GM21825 (cell line): ENCODE results near the gene NOVA2.
A peak's percentile ranks its signal among the peaks of the same experiment; 100 is the strongest.
"Not testable (repeated sequence)": the region's sequence is repeated elsewhere in the genome, so short reads cannot be mapped to it uniquely, and the experiment has no call there.

Experiments
- ATAC-seq: cut with Tn5 transposase; IDR thresholded peaks from one replicate; pipeline ENCODE4 v1.9.1; 2021; ENCODE audit warnings: mild to moderate bottlenecking, moderate library complexity; ENCODE audit not compliant: unreplicated experiment

Gene NOVA2

DNA sequence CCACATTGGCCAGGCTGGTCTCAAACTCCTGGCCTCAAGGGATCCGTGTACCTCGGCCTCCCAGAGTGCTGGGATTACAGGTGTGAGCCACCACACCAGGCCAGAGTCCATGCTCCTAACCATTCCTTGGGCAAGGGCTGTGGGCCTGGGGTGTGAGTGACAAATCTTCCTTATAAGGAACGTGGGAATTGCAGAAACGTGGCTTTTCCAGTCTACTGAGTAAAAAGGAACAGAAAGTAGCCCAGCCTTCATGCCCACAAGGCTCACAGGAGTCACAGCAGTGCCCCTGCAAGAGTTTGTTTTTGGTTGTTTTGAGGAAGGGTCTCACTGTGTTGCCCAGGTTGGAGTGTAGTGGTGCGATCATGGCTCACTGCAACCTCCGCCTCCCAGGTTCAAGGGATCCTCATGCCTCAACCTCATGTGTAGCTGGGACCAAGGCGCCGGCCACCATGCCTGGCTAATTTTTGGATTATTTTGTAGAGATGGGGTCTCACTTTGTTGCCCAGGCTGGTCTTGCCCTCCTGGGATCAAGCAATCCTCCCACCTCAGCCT, 76.3 kb downstream of the NOVA2 start:
- ATAC-seq, result no peak

DNA sequence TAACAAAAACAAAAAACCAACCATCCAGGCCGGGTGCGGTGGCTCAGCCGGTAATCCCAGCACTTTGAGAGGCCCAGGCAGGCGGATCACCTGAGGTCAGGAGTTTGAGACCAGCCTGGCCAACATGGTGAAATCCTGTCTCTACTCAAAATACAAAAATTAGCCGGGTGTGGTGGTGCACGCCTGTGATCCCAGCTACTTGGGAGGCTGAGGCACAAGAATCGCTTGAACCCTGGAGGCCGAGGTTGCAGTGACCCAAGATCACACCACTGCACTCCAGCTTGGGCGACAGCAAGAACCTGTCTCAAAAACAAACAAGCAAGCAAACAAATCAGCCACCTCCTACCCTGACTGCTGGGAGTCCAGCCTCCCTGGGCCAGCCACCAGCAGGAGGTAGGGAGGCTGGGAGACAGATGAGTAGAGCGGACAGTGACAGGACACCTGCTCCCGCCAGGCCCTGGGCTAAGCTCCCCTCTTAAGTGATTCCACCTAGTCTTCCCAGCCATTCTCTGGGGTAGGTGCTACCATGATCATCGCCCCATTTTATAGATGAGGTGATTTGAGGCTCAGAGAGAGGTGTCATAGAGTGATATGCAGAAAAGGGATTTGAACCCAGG, 77.6 kb downstream of the NOVA2 start:
- not testable (repeated sequence) for ATAC-seq

DNA sequence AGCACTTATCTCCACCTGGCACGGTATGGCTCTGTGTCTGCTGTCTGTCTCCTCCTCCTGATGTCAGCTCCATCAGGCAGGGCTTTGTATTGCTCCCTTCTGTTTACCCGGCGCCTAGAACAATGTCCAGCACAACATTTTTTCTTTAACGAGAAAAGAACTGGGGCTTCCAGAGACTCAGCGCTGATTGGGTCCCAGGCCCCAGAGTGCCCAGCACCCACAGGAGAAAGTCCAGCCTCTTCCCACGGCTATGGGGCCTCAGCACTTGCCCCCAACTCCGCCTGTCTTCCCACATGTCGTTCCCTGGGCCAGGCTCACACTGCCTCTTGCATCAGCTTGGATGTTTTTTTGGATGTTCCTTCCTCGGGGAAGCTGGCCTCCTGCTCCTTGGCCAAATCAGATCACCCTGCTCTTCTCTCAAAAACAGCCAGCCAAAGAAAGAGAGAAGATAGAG, 78.1 kb downstream of the NOVA2 start:
- no peak for ATAC-seq

DNA sequence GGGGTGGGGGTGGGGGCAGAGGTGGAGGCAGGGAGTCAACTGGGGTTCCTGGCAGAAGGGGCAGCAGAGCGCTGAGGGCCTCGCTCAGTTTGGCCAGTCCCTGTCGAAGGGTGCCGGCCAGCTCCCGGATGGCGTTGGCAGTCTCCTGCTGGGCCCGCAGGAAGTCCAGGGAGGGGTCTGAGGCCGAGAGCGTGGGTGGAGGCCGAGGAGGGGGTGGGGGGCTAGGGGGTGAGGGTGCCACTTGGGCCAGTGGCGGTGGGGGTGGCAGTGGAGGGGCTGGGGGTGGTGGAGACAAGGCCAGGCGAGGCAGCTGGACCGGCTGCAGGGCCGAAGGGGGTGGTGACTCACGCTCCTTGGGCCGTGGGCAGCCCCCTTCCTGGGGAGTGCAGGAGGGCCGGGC, 82.8 kb downstream of the NOVA2 start:
- no peak for ATAC-seq

DNA sequence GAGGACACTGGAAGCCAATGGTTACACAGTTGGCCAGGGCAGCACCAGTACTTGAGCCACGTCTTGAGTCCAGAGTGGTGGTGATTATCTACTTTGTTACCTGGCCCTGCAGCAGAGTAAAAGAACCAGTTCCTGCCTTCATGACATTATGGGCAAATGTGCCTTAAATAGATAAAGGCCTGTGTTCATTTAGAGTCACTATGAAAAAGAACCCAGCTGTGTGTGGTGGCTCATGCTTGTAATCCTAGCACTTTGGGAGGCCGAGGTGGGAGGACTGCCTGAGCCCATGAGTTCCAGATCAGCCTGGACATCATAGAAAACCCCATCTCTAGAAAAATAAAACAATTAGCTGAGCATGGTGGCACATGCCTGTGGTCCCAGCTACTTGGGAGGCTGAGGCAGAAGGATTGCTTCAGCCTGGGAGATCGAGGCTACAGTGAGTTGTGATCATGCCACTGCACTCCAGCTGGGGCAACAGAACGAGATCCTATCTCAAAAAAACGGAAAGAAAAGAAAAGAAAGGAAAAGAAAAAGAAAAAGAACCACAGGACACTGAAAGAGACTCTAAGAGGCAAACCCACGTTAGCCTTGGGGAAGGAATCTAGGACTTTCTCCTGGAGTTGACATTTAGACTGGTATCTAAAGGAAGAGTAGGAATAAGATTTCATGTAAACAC, 84.3 kb downstream of the NOVA2 start:
- no peak for ATAC-seq

DNA sequence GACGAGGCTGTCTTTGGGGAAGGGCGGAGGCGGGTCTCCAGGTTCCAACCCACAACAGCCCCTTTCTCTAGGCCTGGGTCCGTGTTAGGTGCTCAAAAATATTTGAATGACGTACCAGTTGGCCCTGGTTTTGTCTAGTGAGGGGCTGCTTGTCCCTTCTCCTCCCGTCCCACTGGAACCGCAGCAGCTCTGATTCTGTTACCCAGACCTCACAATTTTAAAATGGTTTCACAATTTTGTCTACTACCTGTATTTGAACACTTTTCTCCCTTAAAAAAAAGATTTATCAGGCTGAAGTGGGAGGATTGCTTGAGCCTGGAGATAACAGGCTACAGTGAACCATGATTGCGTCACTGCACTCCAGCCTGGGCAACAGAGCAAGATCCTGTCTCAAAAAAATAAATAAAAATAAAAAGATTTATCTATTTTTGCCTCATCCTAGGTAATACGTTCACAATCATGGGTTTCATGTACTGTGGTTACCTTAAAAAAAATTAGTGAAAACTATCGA, 86.4 kb downstream of the NOVA2 start:
- no peak for ATAC-seq

DNA sequence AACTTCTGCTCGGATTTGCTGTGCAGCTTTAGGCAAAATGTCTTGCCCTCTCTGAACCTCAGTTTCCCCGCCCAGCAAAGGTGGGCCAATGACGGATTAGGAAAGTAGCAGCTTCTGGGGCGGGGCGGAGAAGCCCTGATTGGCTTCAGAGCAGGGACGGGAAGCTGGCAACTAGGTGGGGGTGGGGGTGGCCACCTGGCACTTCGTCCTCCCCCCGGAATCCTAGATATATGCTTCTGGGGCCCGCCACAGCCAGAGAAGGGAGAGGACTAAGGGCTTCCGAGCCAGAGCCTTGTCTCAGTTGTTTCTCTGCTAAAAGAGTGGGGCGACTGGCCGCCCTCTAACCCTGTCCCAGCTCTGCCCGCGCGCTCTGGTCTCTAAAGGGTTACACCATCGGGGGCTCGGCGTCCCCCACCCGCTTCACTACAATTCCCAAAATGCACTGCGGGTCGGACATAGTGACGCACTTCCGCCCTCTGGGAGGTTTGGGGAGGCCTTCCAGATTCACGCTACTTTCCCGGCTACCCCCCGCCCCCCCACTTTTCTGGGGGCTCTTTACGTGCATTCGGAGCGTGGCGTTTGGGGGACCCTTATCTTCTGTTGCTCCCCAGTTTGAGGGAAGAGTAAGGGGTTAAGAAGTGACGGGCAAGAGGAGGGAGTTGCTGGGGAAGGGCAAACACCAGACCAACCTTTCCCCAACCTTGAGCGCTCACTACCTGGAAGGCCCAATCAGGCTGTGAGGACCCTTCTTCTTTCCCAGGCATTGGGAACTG, 87.1 kb downstream of the NOVA2 start:
- ATAC-seq, result peak; percentile 48

DNA sequence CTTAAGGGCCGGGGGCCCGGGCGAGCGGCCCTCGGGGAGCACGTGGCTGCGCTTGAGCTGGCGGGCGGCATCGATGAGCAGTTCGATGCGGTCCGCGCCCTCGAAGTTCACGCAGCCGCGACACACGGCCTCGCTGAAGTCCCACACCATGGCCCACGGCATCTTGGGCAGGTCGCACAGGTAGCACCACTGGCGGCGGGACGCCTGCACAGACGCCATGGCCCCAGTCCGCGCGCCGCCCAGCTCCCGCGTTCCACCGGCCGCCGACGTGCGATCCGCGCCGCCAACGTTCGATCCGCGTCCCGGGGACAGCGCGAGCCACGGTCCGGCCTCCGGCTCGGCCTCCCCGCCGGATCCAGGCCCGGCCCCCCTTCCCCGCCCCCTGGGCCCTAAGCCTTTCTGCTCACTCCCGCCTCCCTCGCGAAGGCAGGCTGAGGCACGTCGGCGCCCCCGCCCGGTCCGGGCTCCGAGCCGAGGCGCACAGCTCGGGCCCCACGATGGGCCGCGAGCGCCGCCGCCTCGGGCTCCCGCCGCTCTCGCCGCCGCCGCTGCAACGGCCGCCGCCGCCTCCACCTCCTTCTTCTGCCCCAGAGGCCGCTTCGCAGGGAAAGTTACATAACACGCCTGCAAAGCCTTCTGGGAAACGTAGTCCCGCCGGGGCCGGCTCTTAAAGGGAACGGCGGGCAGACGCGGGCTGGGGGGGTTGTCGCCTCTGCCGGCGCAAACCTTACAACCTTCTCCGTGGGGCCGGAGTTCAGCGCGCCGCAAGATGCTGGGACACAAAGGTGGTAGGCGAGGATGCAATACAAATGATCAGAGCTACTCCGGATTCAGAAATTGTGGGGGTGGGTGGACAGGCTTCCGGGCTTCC, 87.9 kb downstream of the NOVA2 start, which contains the start of gene IRF2BP1:
IRF2BP1 (minus strand) TSS at position 586 of the 871 bp plus-strand sequence; CDS start at position 219, 367 bp downstream.
- peak; percentile 34 for ATAC-seq

DNA sequence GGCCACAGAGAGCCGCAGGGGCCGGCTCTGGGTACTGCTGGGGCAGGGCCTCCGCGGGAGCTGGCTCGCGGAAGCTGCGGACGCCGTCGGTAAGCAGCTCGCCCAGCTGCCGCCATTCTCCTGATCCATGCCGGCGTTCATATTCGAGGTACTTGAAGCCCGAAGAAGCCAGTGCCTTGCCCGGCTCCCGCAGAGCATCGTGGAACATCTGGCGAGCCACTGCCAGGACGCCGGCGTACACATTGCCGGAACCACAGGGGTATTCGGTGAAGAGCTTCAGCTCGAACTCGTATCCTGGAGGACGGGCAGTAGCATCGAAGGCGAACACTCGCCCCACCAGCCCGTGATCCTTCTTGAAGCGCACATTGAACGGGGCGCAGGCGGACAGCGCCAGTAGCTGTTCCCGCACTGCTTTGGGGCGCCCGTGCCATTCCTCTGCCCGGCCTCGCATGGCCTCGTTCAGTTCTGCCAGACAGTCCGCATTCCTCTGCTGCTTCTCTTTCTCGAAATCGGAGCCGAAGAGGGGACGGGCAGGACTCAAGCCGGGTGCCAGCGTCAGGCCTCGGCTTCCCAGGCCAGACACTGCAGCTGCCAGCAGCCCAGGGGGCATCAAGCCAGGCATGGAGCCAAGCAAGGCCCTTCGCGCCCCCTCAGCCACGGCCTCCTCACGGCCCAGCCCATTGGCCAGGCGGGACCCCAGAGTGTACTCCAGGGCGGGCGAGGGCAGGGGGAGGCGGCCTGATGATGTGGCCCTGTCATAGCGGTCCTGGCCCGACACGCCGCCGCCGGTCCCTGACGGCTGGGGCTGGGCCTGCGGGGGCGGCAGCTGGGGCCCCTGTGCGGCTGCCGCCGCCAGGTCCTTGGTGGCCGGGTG, 88.7 kb downstream of the NOVA2 start:
- peak; percentile 1 for ATAC-seq

DNA sequence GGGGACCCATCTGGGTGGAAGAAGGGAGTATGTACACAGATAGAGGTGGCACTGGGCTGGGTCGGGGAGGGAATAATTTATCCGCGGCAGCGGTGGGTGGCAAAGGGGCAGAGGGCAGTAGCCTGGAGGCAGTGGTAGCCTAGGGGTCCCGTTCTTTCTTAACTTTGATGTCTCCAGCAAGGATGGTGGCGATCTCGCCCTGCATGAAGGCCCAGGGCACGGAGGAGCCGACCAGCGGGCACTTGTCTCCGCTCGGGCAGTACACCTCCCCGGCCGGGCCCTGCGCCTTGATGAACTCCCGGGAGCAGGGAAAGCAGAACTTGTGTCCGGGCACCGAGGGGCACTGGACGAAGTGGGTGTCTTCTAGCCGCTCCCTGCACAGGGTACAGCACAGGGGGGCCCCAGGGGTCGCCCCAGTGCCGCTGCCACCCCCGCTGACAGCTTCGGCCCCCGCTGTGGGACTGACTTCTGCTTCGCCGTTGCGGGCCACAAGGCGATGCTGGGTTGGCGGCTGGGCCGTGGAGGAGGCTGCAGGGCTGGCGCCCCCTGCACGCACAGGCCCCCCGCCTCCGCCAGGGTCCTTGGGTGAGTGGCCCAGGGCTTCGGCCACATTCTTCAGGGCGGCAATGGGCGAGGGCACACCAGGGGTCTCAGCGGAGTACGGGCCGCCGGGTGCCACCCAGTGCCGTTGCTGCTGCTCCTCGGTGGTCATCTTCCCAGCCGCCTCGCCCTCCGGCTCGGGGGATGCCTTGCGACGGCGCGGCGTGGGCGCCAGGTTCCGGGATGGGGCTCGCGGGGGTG, 89.6 kb downstream of the NOVA2 start:
- no peak for ATAC-seq
